Measurements from ENCODE around the gene DNAH7.

DNA sequence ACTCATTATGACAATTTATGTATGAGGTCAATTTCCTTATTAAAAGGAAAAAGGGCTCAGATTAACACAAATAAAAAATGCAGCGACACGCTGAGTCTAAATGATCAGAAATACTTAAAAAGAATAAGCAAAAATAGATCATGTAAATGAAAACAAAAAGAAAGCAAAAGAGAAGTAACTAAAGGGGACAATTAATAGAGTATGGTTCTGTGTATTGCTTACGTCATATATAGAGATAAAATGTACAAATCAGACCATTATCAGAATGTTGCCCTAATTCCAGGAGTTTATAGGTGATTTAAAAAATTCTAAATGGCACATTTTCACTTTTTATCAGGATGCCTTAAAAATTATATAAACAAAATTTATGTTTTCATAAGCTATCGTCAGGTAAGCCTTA is 189.5 kb downstream of the DNAH7 start:
- no peak for TF ChIP-seq POLR2A (IDR thresholded peaks at IDR 0.05)
- TF ChIP-seq, protein P1, sequence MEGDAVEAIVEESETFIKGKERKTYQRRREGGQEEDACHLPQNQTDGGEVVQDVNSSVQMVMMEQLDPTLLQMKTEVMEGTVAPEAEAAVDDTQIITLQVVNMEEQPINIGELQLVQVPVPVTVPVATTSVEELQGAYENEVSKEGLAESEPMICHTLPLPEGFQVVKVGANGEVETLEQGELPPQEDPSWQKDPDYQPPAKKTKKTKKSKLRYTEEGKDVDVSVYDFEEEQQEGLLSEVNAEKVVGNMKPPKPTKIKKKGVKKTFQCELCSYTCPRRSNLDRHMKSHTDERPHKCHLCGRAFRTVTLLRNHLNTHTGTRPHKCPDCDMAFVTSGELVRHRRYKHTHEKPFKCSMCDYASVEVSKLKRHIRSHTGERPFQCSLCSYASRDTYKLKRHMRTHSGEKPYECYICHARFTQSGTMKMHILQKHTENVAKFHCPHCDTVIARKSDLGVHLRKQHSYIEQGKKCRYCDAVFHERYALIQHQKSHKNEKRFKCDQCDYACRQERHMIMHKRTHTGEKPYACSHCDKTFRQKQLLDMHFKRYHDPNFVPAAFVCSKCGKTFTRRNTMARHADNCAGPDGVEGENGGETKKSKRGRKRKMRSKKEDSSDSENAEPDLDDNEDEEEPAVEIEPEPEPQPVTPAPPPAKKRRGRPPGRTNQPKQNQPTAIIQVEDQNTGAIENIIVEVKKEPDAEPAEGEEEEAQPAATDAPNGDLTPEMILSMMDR (IDR thresholded peaks at IDR 0.05): no peak
